NCI-H2107 treated with DMSO at 0.1 percent for 48 hours (cell line): ENCODE results near the gene LIX1.
"Not testable (repeated sequence)": the region's sequence is repeated elsewhere in the genome, so short reads cannot be mapped to it uniquely, and the experiment has no call there.

Experiments
- DNase-seq: peaks from one replicate; lab custom pipeline; 2025; ENCODE audit not compliant: unreplicated experiment; lab: John Stamatoyannopoulos, UW

LIX1 gene

GRCh38 chr5:97105501-97106215, 36.8 kb downstream of the LIX1 start:
- DNase-seq, result no peak

GRCh38 chr5:97102010-97102470, 40.4 kb downstream of the LIX1 start:
- no peak for DNase-seq

GRCh38 chr5:97101189-97101910, 41.1 kb downstream of the LIX1 start:
- no peak for DNase-seq

GRCh38 chr5:97100476-97100875, 41.9 kb downstream of the LIX1 start:
- no peak for DNase-seq

- DNase-seq, result no peak
These were observed 43.5 kb downstream of the LIX1 start for GRCh38 chr5:97098922-97099321.

- DNase-seq, result no peak
These were observed 44.8 kb downstream of the LIX1 start for GRCh38 chr5:97097326-97098230.

GRCh38 chr5:97096846-97097245, 45.6 kb downstream of the LIX1 start:
- no peak for DNase-seq

GRCh38 chr5:97096191-97096590, 46.2 kb downstream of the LIX1 start:
- no peak for DNase-seq

- no peak for DNase-seq
These were observed 47.1 kb downstream of the LIX1 start for GRCh38 chr5:97095318-97095732.

- DNase-seq, result no peak
These were observed 47.7 kb downstream of the LIX1 start for GRCh38 chr5:97094579-97095317.

- no peak for DNase-seq
These were observed 49.2 kb downstream of the LIX1 start for GRCh38 chr5:97093193-97093592.

GRCh38 chr5:97090944-97091343, 51.5 kb downstream of the LIX1 start:
- no peak for DNase-seq

GRCh38 chr5:97089149-97089801, 53.1 kb downstream of the LIX1 start:
- no peak for DNase-seq

GRCh38 chr5:97088774-97089148, 53.6 kb downstream of the LIX1 start:
- DNase-seq, result no peak

GRCh38 chr5:97087138-97087537, 55.3 kb downstream of the LIX1 start:
- no peak for DNase-seq

GRCh38 chr5:97085459-97086181, 56.8 kb downstream of the LIX1 start:
- DNase-seq, result no peak

GRCh38 chr5:97084782-97085458, 57.5 kb downstream of the LIX1 start:
- DNase-seq, result not testable (repeated sequence)

GRCh38 chr5:97078958-97079743, 63.3 kb downstream of the LIX1 start:
- no peak for DNase-seq
